Hepatocyte (in vitro differentiated cells): ENCODE data around the gene DCTN1. TPM values are rescaled to one million over a fixed set of nuclear protein-coding genes. Genes with fewer than 3 reads are reported as not detected.

Source experiments
- DNase-seq: peaks from one replicate; pipeline ENCODE4 v3.0.0-alpha.2; 2016; ENCODE audit warnings: low spot score
- H2AFZ ChIP-seq: fragments of 200-600 bp; sonication (generic); 2 replicates; pipeline ENCODE4 v1.6.0; 2016; ENCODE audit warnings: antibody characterized with exemption, mild to moderate bottlenecking
- H3K27ac ChIP-seq: fragments of 200-600 bp; sonication (generic); 2 replicates; pipeline ENCODE4 v1.5.1; 2016; ENCODE audit warnings: mild to moderate bottlenecking
- H3K27me3 ChIP-seq: fragments of 200-600 bp; sonication (generic); 2 replicates; pipeline ENCODE4 v1.6.1; 2016
- H3K36me3 ChIP-seq: fragments of 200-600 bp; sonication (generic); replicated peaks from 2 replicates; pipeline ENCODE4 v1.5.1; 2016; ENCODE audit warnings: low read depth; ENCODE audit not compliant: insufficient read depth
- H3K4me1 ChIP-seq: fragments of 200-600 bp; sonication (generic); 2 replicates; pipeline ENCODE4 v1.5.1; 2016; ENCODE audit warnings: mild to moderate bottlenecking, moderate library complexity; ENCODE audit not compliant: insufficient read depth
- H3K4me2 ChIP-seq: fragments of 200-600 bp; sonication (generic); 2 replicates; pipeline ENCODE4 v1.6.0; 2016
- H3K4me3 ChIP-seq: fragments of 200-600 bp; sonication (generic); 2 replicates; pipeline ENCODE4 v1.5.1; 2016; ENCODE audit warnings: mild to moderate bottlenecking
- H3K79me2 ChIP-seq: fragments of 200-600 bp; sonication (generic); 2 replicates; pipeline ENCODE4 v1.6.0; 2017; ENCODE audit warnings: mild to moderate bottlenecking
- H3K9me2 ChIP-seq: fragments of 200-600 bp; sonication (generic); replicated peaks from 2 replicates; pipeline ENCODE4 v1.6.0; 2017; ENCODE audit warnings: mild to moderate bottlenecking; ENCODE audit not compliant: insufficient read depth
- H3K9me3 ChIP-seq: fragments of 200-600 bp; sonication (generic); 2 replicates; pipeline ENCODE4 v1.5.1; 2016; ENCODE audit warnings: low read depth, mild to moderate bottlenecking
- H4K20me1 ChIP-seq: fragments of 200-600 bp; sonication (generic); 2 replicates; pipeline ENCODE4 v1.6.0; 2016; ENCODE audit warnings: mild to moderate bottlenecking; ENCODE audit not compliant: insufficient read depth, poor library complexity, severe bottlenecking
- CTCF ChIP-seq: fragments of 200-600 bp; sonication (generic); IDR thresholded peaks from 2 replicates; pipeline ENCODE4 v1.5.1; 2016; ENCODE audit warnings: antibody characterized with exemption, mild to moderate bottlenecking; ENCODE audit not compliant: poor library complexity
- EZH2 ChIP-seq: fragments of 200-600 bp; sonication (generic); IDR thresholded peaks from 2 replicates; pipeline ENCODE4 v1.6.1; 2016; ENCODE audit warnings: antibody characterized with exemption, mild to moderate bottlenecking, borderline replicate concordance
- EZH2phosphoT487 ChIP-seq: fragments of 200-600 bp; sonication (generic); IDR thresholded peaks from one replicate; pipeline ENCODE4 v1.6.1; 2018; ENCODE audit warnings: antibody characterized with exemption, mild to moderate bottlenecking, low read depth, moderate library complexity; ENCODE audit not compliant: unreplicated experiment, severe bottlenecking
- WGBS: methylation state at CpG from one replicate; pipeline ENCODE4 v1.1.6; 2016; ENCODE audit warnings: low lambda C conversion rate; ENCODE audit errors: missing lambda C conversion rate; 5-methylcytosine and 5-hydroxymethylcytosine counted together
- polyA plus RNA-seq: library from polyadenylated mRNA; unstranded; fragments of >200 nt; fragmentation: Nextera tagmentation; extraction: Ambion mirVana; gene quantifications from 2 replicates; pipeline ENCODE4 v1.2.1, GENCODE V29; 2016
- total RNA-seq: library from RNA; depleted of rRNA; stranded (reverse); fragments of >200 nt; gene quantifications from 2 replicates; pipeline ENCODE4 v1.2.3, GENCODE V29; 2014

Gene DCTN1
- total and polyA plus RNA-seq, 2 experiments from 2014 or later: 72.3 to 95.0 TPM

- H2AFZ ChIP-seq: no peak overlapping the region
- H3K9me2 ChIP-seq: no peaks in the 10 kb centered on the region
- H3K36me3 ChIP-seq: no peaks in the 10 kb centered on the region
- H3K4me2 ChIP-seq: no peak overlapping the region
- H3K27me3 ChIP-seq: no peaks in the 10 kb centered on the region
- peaks cover 39% of the 10 kb centered on the region for H4K20me1 ChIP-seq
- TF ChIP-seq CTCF: no peak
- no peaks in the 10 kb centered on the region for H3K9me3 ChIP-seq
- peaks cover 88% of the 10 kb centered on the region for H3K79me2 ChIP-seq
- no peak for DNase-seq
- H3K4me3 ChIP-seq: no peak overlapping the region
- H3K27ac ChIP-seq: no peak overlapping the region
- H3K4me1 ChIP-seq: peaks cover 13% of the 10 kb centered on the region
- WGBS: 93% methylated on average over 3 of the region's 3 CpGs
These were observed 1.6 kb upstream of the DCTN1 start for GRCh38 chr2:74381751-74382150.

DNA sequence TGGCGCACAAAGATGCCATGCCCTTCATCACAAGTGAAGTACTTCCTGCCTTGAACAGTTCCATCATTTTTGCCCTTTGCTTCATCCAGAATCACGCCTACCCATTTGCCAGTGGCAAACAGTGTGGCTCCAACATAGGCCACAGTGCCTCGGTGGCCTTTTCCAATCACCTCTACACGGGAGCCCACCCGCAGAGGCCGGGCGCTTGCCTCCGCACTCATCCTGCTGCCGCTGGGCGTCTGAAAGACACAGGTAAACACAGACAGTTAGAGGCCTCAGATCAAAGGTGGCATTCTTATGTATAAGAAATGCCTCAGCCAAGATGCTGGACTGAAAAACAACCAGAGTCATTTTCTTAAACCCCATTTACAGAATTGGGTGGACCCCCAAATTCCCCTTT, 2.1 kb downstream of the DCTN1 start:
- H3K9me3 ChIP-seq: no peaks in the 10 kb centered on the region
- WGBS: 96% methylated on average over 10 of the region's 10 CpGs
- no peak overlapping the region for H2AFZ ChIP-seq
- no peaks in the 10 kb centered on the region for H3K9me2 ChIP-seq
- no peaks in the 10 kb centered on the region for H3K36me3 ChIP-seq
- H3K4me1 ChIP-seq: peaks cover 13% of the 10 kb centered on the region
- no peak for TF ChIP-seq EZH2
- no peak for TF ChIP-seq CTCF
- no peak for TF ChIP-seq EZH2phosphoT487
- no peaks in the 10 kb centered on the region for H3K27me3 ChIP-seq
- H3K4me2 ChIP-seq: no peak overlapping the region
- H3K27ac ChIP-seq: no peak overlapping the region
- H3K79me2 ChIP-seq: peaks cover 63% of the 10 kb centered on the region
- no peak overlapping the region for H3K4me3 ChIP-seq
- H4K20me1 ChIP-seq: peaks cover 20% of the 10 kb centered on the region
- DNase-seq: no peak

GRCh38 chr2:74375838-74376237, 4.3 kb downstream of the DCTN1 start:
- no peaks in the 10 kb centered on the region for H3K9me3 ChIP-seq

More at GRCh38 chr2:74375838-74376237, 4.3 kb downstream of the DCTN1 start:
- H4K20me1 ChIP-seq: peaks cover 20% of the 10 kb centered on the region
- no peak for TF ChIP-seq CTCF
- no peak for TF ChIP-seq EZH2
- no peak for TF ChIP-seq EZH2phosphoT487
- WGBS: 89% methylated on average over 2 of the region's 2 CpGs
- no peak overlapping the region for H2AFZ ChIP-seq
- H3K36me3 ChIP-seq: no peaks in the 10 kb centered on the region
- H3K9me2 ChIP-seq: no peaks in the 10 kb centered on the region
- H3K79me2 ChIP-seq: peaks cover 53% of the 10 kb centered on the region
- H3K27ac ChIP-seq: no peak overlapping the region
- no peak for DNase-seq
- H3K4me2 ChIP-seq: no peak overlapping the region
- H3K27me3 ChIP-seq: no peaks in the 10 kb centered on the region
- H3K4me1 ChIP-seq: peaks cover 13% of the 10 kb centered on the region
- H3K4me3 ChIP-seq: no peak overlapping the region
